ENCODE measurements around the gene CEP164.

DNA sequence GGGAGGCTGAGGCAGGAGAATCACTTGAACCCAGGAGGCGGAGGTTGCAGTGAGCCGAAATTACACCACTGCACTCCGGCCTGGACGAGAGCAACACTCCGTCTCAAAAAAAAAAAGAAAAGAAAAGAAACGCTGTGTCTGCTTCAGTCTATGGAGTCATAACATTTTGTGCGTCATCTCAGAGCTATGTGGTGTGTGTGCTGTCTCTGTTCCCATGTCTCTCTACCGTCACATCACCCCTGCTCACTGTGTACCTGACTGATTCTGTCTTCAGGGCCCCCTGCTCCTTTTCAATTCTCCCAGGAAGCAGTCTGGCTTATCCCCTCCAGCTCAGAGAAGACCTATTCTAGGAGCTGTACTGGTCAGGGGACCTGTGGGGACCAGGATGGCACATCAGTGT lies 29.5 kb upstream of the CEP164 start:
- TF ChIP-seq POLR2AphosphoS5 (IDR thresholded peaks at IDR 0.05; ENCODE audit: low read depth, low read length) = no peak
- no peak for TF ChIP-seq POLR2A (IDR thresholded peaks at IDR 0.05; ENCODE audit: low read depth, low read length)

All from GM12891 (cell line).